VCaP (cell line): ENCODE data around the gene TMEM131L.

ENCODE experiments used
- H3K27ac ChIP-seq: fragments of 450-650 bp; 2 replicates; pipeline ENCODE4 v1.5.1; 2017
- TF ChIP-seq, protein P1 (sequence below): fragments of 450-650 bp; conservative IDR thresholded peaks from 2 replicates; pipeline ENCODE4 v1.5.1; 2017; ENCODE audit warnings: mild to moderate bottlenecking, moderate library complexity

Gene TMEM131L

DNA sequence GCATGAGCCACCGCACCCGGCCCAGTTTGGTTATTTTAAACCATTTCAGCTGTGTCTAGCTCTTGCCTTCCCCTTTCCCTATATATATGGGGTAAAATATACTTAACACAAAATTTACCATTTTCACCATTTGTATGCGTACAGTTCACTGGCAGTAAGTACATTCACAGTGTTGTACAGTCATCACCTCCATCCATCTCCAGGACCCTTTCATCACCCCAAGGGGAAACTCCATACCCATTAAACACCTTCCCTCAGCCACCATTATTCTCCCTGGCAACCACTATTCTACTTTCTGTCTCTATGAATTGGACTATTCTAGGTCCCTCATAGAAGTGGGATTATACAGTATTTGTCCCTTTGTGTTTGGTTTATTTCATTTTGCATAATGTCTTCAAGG, 106.4 kb downstream of the TMEM131L start:
- TF ChIP-seq, protein P1, sequence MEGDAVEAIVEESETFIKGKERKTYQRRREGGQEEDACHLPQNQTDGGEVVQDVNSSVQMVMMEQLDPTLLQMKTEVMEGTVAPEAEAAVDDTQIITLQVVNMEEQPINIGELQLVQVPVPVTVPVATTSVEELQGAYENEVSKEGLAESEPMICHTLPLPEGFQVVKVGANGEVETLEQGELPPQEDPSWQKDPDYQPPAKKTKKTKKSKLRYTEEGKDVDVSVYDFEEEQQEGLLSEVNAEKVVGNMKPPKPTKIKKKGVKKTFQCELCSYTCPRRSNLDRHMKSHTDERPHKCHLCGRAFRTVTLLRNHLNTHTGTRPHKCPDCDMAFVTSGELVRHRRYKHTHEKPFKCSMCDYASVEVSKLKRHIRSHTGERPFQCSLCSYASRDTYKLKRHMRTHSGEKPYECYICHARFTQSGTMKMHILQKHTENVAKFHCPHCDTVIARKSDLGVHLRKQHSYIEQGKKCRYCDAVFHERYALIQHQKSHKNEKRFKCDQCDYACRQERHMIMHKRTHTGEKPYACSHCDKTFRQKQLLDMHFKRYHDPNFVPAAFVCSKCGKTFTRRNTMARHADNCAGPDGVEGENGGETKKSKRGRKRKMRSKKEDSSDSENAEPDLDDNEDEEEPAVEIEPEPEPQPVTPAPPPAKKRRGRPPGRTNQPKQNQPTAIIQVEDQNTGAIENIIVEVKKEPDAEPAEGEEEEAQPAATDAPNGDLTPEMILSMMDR = no peak
- H3K27ac ChIP-seq = no peak overlapping the region

DNA sequence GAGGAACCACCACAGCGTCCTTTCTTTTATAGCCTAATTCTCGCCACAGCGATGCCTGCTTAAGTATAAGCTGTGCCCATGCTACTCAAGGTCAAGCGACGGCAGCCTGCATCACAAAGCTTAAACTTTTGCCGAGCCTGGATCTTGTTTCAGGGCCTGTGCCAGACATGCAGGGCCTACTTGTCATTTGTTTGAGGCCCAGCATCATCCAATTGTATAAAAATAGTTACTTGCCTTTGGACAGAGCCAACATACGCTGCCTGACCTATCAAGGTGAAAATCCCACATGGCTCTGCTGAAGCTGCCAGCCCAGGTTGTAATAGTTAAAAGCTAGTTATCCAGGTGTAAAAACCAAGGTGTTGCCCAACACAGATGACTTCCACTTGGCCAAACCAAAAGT, 107.1 kb downstream of the TMEM131L start:
- TF ChIP-seq, protein P1 = no peak
- no peak overlapping the region for H3K27ac ChIP-seq

DNA sequence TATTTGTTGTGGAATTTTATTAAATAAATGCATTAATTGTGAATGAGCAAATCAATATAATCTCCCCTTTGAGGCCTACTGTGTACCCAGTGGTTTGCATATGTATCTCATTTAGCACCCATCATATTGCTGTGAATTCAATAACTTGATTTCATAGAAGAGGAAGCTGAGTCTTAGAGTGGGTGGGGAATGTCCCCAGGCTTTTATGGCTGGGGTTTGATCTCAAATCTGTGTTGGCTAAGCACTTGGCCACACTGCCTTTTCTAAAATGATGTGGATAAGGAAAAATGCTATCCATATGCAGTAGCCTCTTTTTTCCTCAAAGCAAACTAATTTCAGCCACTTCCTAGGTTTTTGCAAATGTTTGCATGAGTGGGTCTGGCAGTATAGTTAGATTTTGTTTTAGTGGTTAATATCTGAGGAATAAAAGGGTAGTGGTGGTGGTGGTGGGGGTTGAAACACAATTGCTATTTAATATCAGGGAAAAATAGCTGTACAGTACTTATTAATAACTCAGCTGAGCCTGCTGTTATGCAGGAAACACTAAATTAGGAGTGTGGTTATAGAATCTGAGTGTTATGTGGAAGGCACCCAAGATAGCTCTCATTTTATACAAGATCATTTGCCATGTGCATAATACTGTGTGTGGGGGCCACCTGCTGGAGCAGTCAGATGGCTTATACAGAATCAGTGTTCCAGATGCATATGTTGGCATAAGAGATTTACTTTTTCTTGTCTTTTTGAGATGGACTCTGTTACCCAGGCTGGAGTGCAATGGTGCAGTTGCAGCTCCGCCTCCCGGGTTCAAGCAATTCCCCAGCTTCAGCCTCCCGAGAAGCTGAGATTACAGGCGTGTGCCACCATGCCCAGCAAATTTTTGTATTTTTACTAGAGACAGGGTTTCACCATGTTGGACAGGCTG, 108.0 kb downstream of the TMEM131L start:
- H3K27ac ChIP-seq = no peak overlapping the region
- TF ChIP-seq, protein P1 = peak; percentile 78

DNA sequence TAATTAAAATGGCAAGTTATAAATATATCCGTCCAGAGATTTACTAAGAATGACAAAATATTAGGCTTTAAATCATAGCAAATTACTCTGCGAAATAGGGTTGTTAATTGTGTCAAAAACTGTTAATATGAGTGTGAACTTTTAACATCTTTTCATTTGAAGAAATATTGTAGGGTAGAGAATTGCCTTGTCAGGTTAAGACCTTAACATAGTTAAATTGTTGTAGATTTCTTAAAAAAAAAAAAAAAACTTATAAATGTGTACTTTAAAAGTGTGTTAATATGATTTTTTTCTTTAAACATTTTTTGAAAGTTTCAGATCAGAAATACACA, 110.2 kb downstream of the TMEM131L start:
- TF ChIP-seq, protein P1 = peak; percentile 21; the same call in 1 of the 2 replicates
- H3K27ac ChIP-seq = no peak overlapping the region

DNA sequence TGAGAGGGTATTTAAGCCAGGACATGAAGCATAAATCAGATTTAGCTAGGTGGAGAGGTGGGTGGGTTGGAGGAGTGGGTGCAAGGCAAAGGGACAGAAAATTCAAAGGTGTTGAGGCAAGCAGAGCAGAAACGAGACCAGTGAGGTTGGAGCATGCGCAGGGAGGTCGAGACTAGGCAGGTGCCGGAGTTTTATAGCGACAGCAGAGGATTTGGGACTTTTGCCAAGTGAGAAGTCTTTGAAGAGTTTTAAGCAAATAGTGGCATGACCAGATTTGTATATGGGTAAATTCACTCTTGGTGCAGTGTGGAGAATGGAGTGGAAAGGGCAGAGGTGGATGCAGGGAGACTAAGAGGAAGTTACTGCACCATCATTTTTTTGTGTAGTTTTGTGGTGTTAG, 110.9 kb downstream of the TMEM131L start:
- no peak overlapping the region for H3K27ac ChIP-seq
- TF ChIP-seq, protein P1 = no peak

DNA sequence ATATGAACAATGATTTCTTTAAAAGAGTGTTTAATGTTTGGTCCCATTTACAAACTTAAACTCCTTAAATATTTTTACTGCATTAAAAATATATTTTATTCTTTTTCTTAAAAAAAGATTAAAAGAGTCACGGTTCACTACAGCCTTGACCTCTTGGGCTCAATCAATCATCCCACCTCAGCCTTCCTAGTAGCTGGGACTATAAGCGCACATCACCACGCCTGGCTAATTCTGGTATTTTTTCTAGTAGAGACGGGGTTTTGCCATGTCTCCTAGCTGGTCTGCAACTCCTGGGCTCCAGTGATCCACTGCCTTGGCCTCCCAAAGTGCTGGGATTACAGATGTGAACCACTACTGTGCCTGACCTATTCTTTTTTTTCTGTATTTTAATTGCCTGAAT, 113.2 kb downstream of the TMEM131L start:
- TF ChIP-seq, protein P1 = no peak
- no peak overlapping the region for H3K27ac ChIP-seq

DNA sequence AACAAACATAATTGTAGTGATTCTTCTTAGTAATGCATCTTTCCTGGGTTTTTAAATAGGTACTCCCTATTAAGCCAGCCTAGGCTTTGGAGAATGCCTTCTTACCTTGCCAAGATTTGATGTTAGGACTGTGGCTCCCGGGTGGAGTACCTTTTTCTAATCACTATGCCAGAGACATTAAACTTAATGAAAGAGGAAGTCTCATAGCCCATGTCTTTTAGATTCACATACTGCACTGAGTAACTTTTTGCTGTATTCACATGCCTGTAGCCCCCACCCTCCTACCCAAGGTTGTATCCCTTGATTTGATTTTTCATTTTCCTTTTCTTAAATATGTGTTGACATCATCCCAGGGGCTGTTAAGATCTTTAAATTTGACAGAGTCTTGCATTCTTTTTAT, 113.7 kb downstream of the TMEM131L start:
- TF ChIP-seq, protein P1 = no peak
- no peak overlapping the region for H3K27ac ChIP-seq
